ENCODE measurements around the gene HUS1B.
"Not testable (repeated sequence)": the region's sequence is repeated elsewhere in the genome, so short reads cannot be mapped to it uniquely, and the experiment has no call there.

Gene HUS1B

GRCh38 chr6:656460-657252, at the start of gene HUS1B:
TSS of gene HUS1B (minus strand) at chr6:657100. CDS start at chr6:656944, 156 bp downstream.
- DNase-seq (ENCODE audit: low spot score), result no peak

GRCh38 chr6:706146-706545, 49.2 kb upstream of the HUS1B start:
- no peak for DNase-seq (ENCODE audit: low spot score)

- DNase-seq (ENCODE audit: low spot score), result no peak
These were observed 48.1 kb upstream of the HUS1B start for GRCh38 chr6:705047-705446.

GRCh38 chr6:704046-704445, 47.1 kb upstream of the HUS1B start:
- DNase-seq (ENCODE audit: low spot score), result no peak

GRCh38 chr6:703552-703951, 46.7 kb upstream of the HUS1B start:
- no peak for DNase-seq (ENCODE audit: low spot score)

- no peak for DNase-seq (ENCODE audit: low spot score)
These were observed 45.0 kb upstream of the HUS1B start for GRCh38 chr6:701700-702479.

- DNase-seq (ENCODE audit: low spot score), result no peak
These were observed 44.3 kb upstream of the HUS1B start for GRCh38 chr6:701215-701614.

GRCh38 chr6:700490-700889, 43.6 kb upstream of the HUS1B start:
- no peak for DNase-seq (ENCODE audit: low spot score)

GRCh38 chr6:699319-699718, 42.4 kb upstream of the HUS1B start:
- DNase-seq (ENCODE audit: low spot score), result no peak

GRCh38 chr6:694431-695126, 37.7 kb upstream of the HUS1B start:
- not testable (repeated sequence) for DNase-seq (ENCODE audit: low spot score)

- DNase-seq (ENCODE audit: low spot score), result no peak
These were observed 36.8 kb upstream of the HUS1B start for GRCh38 chr6:693723-694009.

GRCh38 chr6:692858-693722, 36.2 kb upstream of the HUS1B start, which contains the start of gene EXOC2:
TSS of gene EXOC2 (minus strand) at chr6:693139. CDS start at chr6:637818, 55,321 bp downstream.
- DNase-seq (ENCODE audit: low spot score), result peak; percentile 96

- DNase-seq (ENCODE audit: low spot score), result peak; percentile 85
These were observed 35.5 kb upstream of the HUS1B start for GRCh38 chr6:692356-692851.

GRCh38 chr6:689223-689622, 32.3 kb upstream of the HUS1B start:
- no peak for DNase-seq (ENCODE audit: low spot score)

- peak; percentile 68 for DNase-seq (ENCODE audit: low spot score)
These were observed 29.6 kb upstream of the HUS1B start for GRCh38 chr6:686497-686896.

GRCh38 chr6:684831-685636, 28.1 kb upstream of the HUS1B start:
- no peak for DNase-seq (ENCODE audit: low spot score)

- peak; percentile 81 for DNase-seq (ENCODE audit: low spot score)
These were observed 27.0 kb upstream of the HUS1B start for GRCh38 chr6:683742-684440.

GRCh38 chr6:680666-681340, 23.9 kb upstream of the HUS1B start:
- no peak for DNase-seq (ENCODE audit: low spot score)

GRCh38 chr6:680251-680650, 23.4 kb upstream of the HUS1B start:
- no peak for DNase-seq (ENCODE audit: low spot score)

GRCh38 chr6:679282-679681, 22.4 kb upstream of the HUS1B start:
- no peak for DNase-seq (ENCODE audit: low spot score)
